Uterus (tissue), 2 donors: ENCODE measurements around the gene NFATC1.

Source experiments
- CTCF ChIP-seq, 4 experiments: fragments of 200-600 bp in 2 of 4; fragments of 450-650 bp in 2 of 4; sonication (generic) in 2 of 4; IDR thresholded peaks; one replicate each; pipeline ENCODE4 v1.5.1; 2016 to 2019; ENCODE audit warnings: antibody characterized with exemption in 4 of 4, mild to moderate bottlenecking in 2 of 4, moderate library complexity in 1 of 4
- POLR2A ChIP-seq, 2 donors: fragments of 450-650 bp; IDR thresholded peaks; one replicate each; pipeline ENCODE4 v1.6.1; 2016; ENCODE audit warnings: antibody characterized with exemption in 2 of 2, mild to moderate bottlenecking in 1 of 2, moderate library complexity in 1 of 2

- no peak for TF ChIP-seq CTCF (IDR thresholded peaks at IDR 0.05)
- TF ChIP-seq POLR2A (IDR thresholded peaks at IDR 0.05), result no peak
Measured at GRCh38 chr18:79472946-79473345, 77.2 kb downstream of the NFATC1 start.
